K562 (cell line): Measurements from ENCODE around the gene DENND2A. TPM values are rescaled to one million over a fixed set of nuclear protein-coding genes. Genes with fewer than 3 reads are reported as not detected.

ENCODE experiments used
- FOS ChIP-seq: IDR thresholded peaks from 3 replicates; pipeline ENCODE4 v1.6.1; 2011; ENCODE audit not compliant: insufficient read length; ENCODE audit errors: extremely low read depth
- FOXA3 ChIP-seq, 2 experiments: fragments of 450-650 bp in 1 of 2; sonication (generic) in 1 of 2; formaldehyde crosslinking; IDR thresholded peaks in 1 of 2; conservative IDR thresholded peaks in 1 of 2; 2 replicates each; pipeline versions ENCODE4 v1.4.0 to v1.8.0; 2020 to 2022; ENCODE audit warnings: mild to moderate bottlenecking in 2 of 2, missing genetic modification reagents in 1 of 2
- MIER1 ChIP-seq: fragments of 450-650 bp; IDR thresholded peaks from 2 replicates; pipeline ENCODE4 v1.6.1; 2016; ENCODE audit warnings: antibody characterized with exemption, mild to moderate bottlenecking, low read depth
- PREB ChIP-seq: sonication (generic); formaldehyde crosslinking; IDR thresholded peaks from 2 replicates; pipeline ENCODE4 v1.8.1; 2023; ENCODE audit warnings: mild to moderate bottlenecking, missing genetic modification reagents
- RFX1 ChIP-seq: fragments of 450-650 bp; IDR thresholded peaks from 2 replicates; pipeline ENCODE4 v1.6.1; 2016; ENCODE audit warnings: mild to moderate bottlenecking, moderate library complexity
- RNF219 ChIP-seq: fragments of 250-450 bp; sonication (Bioruptor Pico); IDR thresholded peaks from 2 replicates; pipeline ENCODE4 v1.5.0; 2022; ENCODE audit warnings: mild to moderate bottlenecking
- SMAD3 ChIP-seq: fragments of 450-650 bp; formaldehyde crosslinking; conservative IDR thresholded peaks from 2 replicates; pipeline ENCODE4 v1.4.0; 2020; ENCODE audit warnings: mild to moderate bottlenecking
- SP2 ChIP-seq: IDR thresholded peaks from 2 replicates; pipeline ENCODE4 v1.6.1; 2011; ENCODE audit warnings: mild to moderate bottlenecking, low read depth, low read length, moderate library complexity; ENCODE audit not compliant: poor library complexity, severe bottlenecking; ENCODE audit errors: extremely low read depth
- ZBTB40 ChIP-seq, 2 experiments: fragments of 450-650 bp in 1 of 2; sonication (generic) in 1 of 2; formaldehyde crosslinking in 1 of 2; IDR thresholded peaks; 2 replicates each; pipeline versions ENCODE4 v1.7.1 to v1.9.0; 2016 to 2022; ENCODE audit warnings: inconsistent platforms in 1 of 2, mild to moderate bottlenecking in 1 of 2, missing genetic modification reagents in 1 of 2
- ZNF263 ChIP-seq: sonication (generic); formaldehyde crosslinking; IDR thresholded peaks from 2 replicates; pipeline ENCODE4 v1.8.0; 2022; ENCODE audit warnings: mild to moderate bottlenecking, missing genetic modification reagents, borderline replicate concordance
- ZNF589 ChIP-seq: fragments of 200-800 bp; sonication (Bioruptor generic); IDR thresholded peaks from 2 replicates; pipeline ENCODE4 v1.6.1; 2016; ENCODE audit warnings: low read depth, missing genetic modification characterization, missing compliant biosample characterization
- polyA plus RNA-seq, 8 experiments: library from polyadenylated mRNA; depleted of rRNA in 4 of 8; stranded (reverse) in 5 of 8; unstranded in 3 of 8; fragments of >200 nt; fragmentation: Nextera tagmentation in 2 of 8; fragmentation: Illumina TruSeq in 1 of 8; extraction: Ambion mirVana in 2 of 8; extraction: Trizol in 1 of 8; gene quantifications; 2 replicates each; pipeline versions ENCODE4 v1.2.1 to v1.2.3, GENCODE V29; 2011 to 2014; ENCODE audit warnings: inconsistent platforms in 1 of 8, missing spikeins in 1 of 8
- total RNA-seq, 7 experiments: library from RNA; depleted of rRNA in 6 of 7; stranded (reverse); fragments of >200 nt in 6 of 7; fragmentation: Illumina TruSeq in 2 of 7; extraction: Trizol in 2 of 7; gene quantifications; 2 replicates each; pipeline versions ENCODE4 v1.2.1 to v1.2.3, GENCODE V29; 2011 to 2021; ENCODE audit warnings: low replicate concordance in 1 of 7
- TF ChIP-seq, protein P1 (sequence below): fragments of 450-650 bp; formaldehyde crosslinking; IDR thresholded peaks from 2 replicates; pipeline ENCODE4 v1.4.0; 2022; ENCODE audit warnings: mild to moderate bottlenecking, moderate library complexity

DENND2A gene
- total and polyA plus RNA-seq, 9 of the 15 experiments (the other 6 are each of a cell fraction or from before 2014, with no cell fraction given) = not detected

GRCh38 chr7:140674899-140675701 lies 34.5 kb upstream of the DENND2A start (continued):
- no peak for TF ChIP-seq PREB (CRISPR knock-in tag)
- TF ChIP-seq ZNF263 = no peak
- TF ChIP-seq ZNF589 (CRISPR knock-in tag) = peak; percentile 69; the same call in 1 of the 2 replicates
- 0 out of 2 replicates have a peak, but pooled peaks have one; percentile 58 for TF ChIP-seq SMAD3 (CRISPR knock-in tag)
- no peak for TF ChIP-seq FOXA3 (CRISPR knock-in tag; conservative IDR thresholded peaks at IDR 0.05 in 1 of 2, IDR thresholded peaks at IDR 0.05 in 1 of 2)
- no peak for TF ChIP-seq ZBTB40 (IDR thresholded peaks at IDR 0.05)
- TF ChIP-seq ZBTB40 (CRISPR knock-in tag; IDR thresholded peaks at IDR 0.05) = no peak
- no peak for TF ChIP-seq FOS
- TF ChIP-seq, protein P1, sequence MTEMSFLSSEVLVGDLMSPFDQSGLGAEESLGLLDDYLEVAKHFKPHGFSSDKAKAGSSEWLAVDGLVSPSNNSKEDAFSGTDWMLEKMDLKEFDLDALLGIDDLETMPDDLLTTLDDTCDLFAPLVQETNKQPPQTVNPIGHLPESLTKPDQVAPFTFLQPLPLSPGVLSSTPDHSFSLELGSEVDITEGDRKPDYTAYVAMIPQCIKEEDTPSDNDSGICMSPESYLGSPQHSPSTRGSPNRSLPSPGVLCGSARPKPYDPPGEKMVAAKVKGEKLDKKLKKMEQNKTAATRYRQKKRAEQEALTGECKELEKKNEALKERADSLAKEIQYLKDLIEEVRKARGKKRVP (CRISPR knock-in tag) = peak; percentile 54; the same call in 1 of the 2 replicates
- TF ChIP-seq SP2 = no peak
- no peak for TF ChIP-seq RFX1
- no peak for TF ChIP-seq MIER1
- TF ChIP-seq RNF219 (CRISPR knock-in tag) = no peak
